NB4 (cell line): ENCODE measurements around the gene SLF2.
A peak's percentile ranks its signal among the peaks of the same experiment; 100 is the strongest.

ENCODE experiments used
- POLR2A ChIP-seq: IDR thresholded peaks from 2 replicates; pipeline ENCODE4 v1.6.1; 2011; ENCODE audit warnings: mild to moderate bottlenecking; ENCODE audit not compliant: insufficient read length; ENCODE audit errors: extremely low read depth
- TF ChIP-seq, protein P1 (sequence below): IDR thresholded peaks from one replicate; pipeline ENCODE4 v1.5.1; 2012; ENCODE audit warnings: low read depth, low read length
- TF ChIP-seq, protein P2 (sequence below): IDR thresholded peaks from 2 replicates; pipeline ENCODE4 v1.6.1; 2011; ENCODE audit warnings: low read depth, low read length

- TF ChIP-seq POLR2A: no peak
- TF ChIP-seq, protein P1, sequence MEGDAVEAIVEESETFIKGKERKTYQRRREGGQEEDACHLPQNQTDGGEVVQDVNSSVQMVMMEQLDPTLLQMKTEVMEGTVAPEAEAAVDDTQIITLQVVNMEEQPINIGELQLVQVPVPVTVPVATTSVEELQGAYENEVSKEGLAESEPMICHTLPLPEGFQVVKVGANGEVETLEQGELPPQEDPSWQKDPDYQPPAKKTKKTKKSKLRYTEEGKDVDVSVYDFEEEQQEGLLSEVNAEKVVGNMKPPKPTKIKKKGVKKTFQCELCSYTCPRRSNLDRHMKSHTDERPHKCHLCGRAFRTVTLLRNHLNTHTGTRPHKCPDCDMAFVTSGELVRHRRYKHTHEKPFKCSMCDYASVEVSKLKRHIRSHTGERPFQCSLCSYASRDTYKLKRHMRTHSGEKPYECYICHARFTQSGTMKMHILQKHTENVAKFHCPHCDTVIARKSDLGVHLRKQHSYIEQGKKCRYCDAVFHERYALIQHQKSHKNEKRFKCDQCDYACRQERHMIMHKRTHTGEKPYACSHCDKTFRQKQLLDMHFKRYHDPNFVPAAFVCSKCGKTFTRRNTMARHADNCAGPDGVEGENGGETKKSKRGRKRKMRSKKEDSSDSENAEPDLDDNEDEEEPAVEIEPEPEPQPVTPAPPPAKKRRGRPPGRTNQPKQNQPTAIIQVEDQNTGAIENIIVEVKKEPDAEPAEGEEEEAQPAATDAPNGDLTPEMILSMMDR: peak; percentile 97
- TF ChIP-seq, protein P2, sequence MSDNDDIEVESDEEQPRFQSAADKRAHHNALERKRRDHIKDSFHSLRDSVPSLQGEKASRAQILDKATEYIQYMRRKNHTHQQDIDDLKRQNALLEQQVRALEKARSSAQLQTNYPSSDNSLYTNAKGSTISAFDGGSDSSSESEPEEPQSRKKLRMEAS: peak; percentile 78
Measured at GRCh38 chr10:101014230-101014884, 101.6 kb downstream of the SLF2 start.
